Activated CD4-positive, CD25-positive, alpha-beta regulatory T cell treated with anti-CD3 and anti-CD28 coated beads, Interleukin-2, amount 50 U/mL, for 72 hours (primary cell): ENCODE measurements around the gene AGO1.
"Not testable (repeated sequence)": the region's sequence is repeated elsewhere in the genome, so short reads cannot be mapped to it uniquely, and the experiment has no call there.

Source experiments
- DNase-seq: peaks from one replicate; pipeline ENCODE4 v3.0.0; 2021

Gene AGO1

GRCh38 chr1:35870651-35871309, 12.2 kb upstream of the AGO1 start:
- DNase-seq: no peak

GRCh38 chr1:35873243-35873750, 9.7 kb upstream of the AGO1 start:
- no peak for DNase-seq

GRCh38 chr1:35874115-35874514, 8.9 kb upstream of the AGO1 start:
- DNase-seq: not testable (repeated sequence)

GRCh38 chr1:35876988-35877387, 6.0 kb upstream of the AGO1 start:
- DNase-seq: no peak

GRCh38 chr1:35881850-35882273, 1.1 kb upstream of the AGO1 start:
- no peak for DNase-seq

- no peak for DNase-seq
Observed at GRCh38 chr1:35882586-35882944, 444 bp upstream of the AGO1 start.

GRCh38 chr1:35883635-35884101, 659 bp downstream of the AGO1 start:
- peak; percentile 49 for DNase-seq

- no peak for DNase-seq
Observed at GRCh38 chr1:35884934-35885333, 1.9 kb downstream of the AGO1 start.

- DNase-seq: no peak
Observed at GRCh38 chr1:35885961-35886558, 3.1 kb downstream of the AGO1 start.

- no peak for DNase-seq
Observed at GRCh38 chr1:35886577-35887431, 3.8 kb downstream of the AGO1 start.

GRCh38 chr1:35887508-35887907, 4.5 kb downstream of the AGO1 start:
- no peak for DNase-seq

- no peak for DNase-seq
Observed at GRCh38 chr1:35888255-35888654, 5.2 kb downstream of the AGO1 start.

GRCh38 chr1:35888981-35889380, 6.0 kb downstream of the AGO1 start:
- DNase-seq: not testable (repeated sequence)

- DNase-seq: no peak
Observed at GRCh38 chr1:35893051-35893879, 10.3 kb downstream of the AGO1 start.

GRCh38 chr1:35894183-35894582, 11.2 kb downstream of the AGO1 start:
- no peak for DNase-seq

GRCh38 chr1:35894656-35895055, 11.6 kb downstream of the AGO1 start:
- no peak for DNase-seq

- no peak for DNase-seq
Observed at GRCh38 chr1:35899941-35900340, 16.9 kb downstream of the AGO1 start.

GRCh38 chr1:35901235-35901634, 18.2 kb downstream of the AGO1 start:
- no peak for DNase-seq

GRCh38 chr1:35902671-35903070, 19.7 kb downstream of the AGO1 start:
- no peak for DNase-seq

- DNase-seq: no peak
Observed at GRCh38 chr1:35914717-35915116, 31.7 kb downstream of the AGO1 start.

GRCh38 chr1:35915693-35916092, 32.7 kb downstream of the AGO1 start:
- DNase-seq: no peak

GRCh38 chr1:35923791-35924221, 40.8 kb downstream of the AGO1 start:
- DNase-seq: no peak

GRCh38 chr1:35924838-35925237, 41.8 kb downstream of the AGO1 start:
- no peak for DNase-seq
